ENCODE data around the gene RAET1G.
"Not testable (repeated sequence)": the region's sequence is repeated elsewhere in the genome, so short reads cannot be mapped to it uniquely, and the experiment has no call there.

Gene RAET1G

GRCh38 chr6:149891864-149892263 is 31.1 kb downstream of the RAET1G start:
- not testable (repeated sequence) for DNase-seq

GRCh38 chr6:149891259-149891658 is 31.7 kb downstream of the RAET1G start:
- DNase-seq = no peak

GRCh38 chr6:149890629-149891045 is 32.3 kb downstream of the RAET1G start:
- no peak for DNase-seq

DNA sequence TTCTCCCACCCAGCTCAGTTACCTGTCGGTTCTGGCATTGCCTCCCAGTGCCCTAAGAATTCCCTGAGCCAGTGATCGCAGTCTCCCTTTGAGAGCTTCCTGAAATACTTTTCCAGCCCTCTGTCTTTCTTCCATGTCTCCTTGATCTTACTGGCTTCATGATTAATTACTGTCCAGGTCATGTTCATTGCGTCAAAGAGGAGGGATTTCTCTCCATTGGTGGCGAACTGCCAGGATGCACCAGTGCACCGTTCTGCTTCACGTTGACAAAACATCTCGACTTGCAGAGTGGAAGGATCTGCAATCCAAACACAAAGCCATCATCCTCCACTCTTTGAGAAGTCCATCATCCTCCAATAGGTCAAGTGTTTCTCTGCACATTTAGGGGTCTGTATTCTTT is 33.6 kb downstream of the RAET1G start:
- DNase-seq = no peak

GRCh38 chr6:149888659-149889058 is 34.3 kb downstream of the RAET1G start:
- DNase-seq = no peak

GRCh38 chr6:149888093-149888492 is 34.8 kb downstream of the RAET1G start:
- no peak for DNase-seq

GRCh38 chr6:149887343-149887742 is 35.6 kb downstream of the RAET1G start:
- no peak for DNase-seq

- no peak for DNase-seq
Observed at GRCh38 chr6:149885888-149886287, 37.0 kb downstream of the RAET1G start.

GRCh38 chr6:149884617-149885016 is 38.3 kb downstream of the RAET1G start:
- DNase-seq = no peak

DNA sequence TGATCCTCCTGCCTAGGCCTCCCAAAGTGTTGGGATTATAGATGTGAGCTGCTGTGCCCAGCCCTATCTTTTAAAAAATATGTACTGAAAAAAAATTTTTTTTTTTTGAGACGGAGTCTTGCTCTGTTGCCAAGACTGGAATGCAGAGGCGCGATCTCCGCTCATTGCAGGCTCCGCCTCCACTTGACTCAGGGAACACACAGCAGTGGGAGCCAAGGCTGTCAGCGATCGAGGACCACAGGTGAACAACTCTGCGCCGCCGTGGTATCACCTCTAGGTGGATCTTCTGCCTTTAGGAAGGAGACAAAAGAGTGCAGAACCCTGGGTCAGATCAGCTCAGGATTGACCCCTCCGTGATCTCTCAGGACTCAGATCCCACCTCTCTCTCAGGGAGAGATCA is 38.7 kb downstream of the RAET1G start:
- no peak for DNase-seq

- no peak for DNase-seq
Observed at GRCh38 chr6:149881860-149882259, 41.1 kb downstream of the RAET1G start.

GRCh38 chr6:149881066-149881766 is 41.7 kb downstream of the RAET1G start:
- DNase-seq = no peak

- DNase-seq = no peak
Observed at GRCh38 chr6:149877659-149878058, 45.3 kb downstream of the RAET1G start.

- no peak for DNase-seq
Observed at GRCh38 chr6:149876241-149876933, 46.5 kb downstream of the RAET1G start.

GRCh38 chr6:149872233-149872632 is 50.7 kb downstream of the RAET1G start:
- DNase-seq = no peak

DNA sequence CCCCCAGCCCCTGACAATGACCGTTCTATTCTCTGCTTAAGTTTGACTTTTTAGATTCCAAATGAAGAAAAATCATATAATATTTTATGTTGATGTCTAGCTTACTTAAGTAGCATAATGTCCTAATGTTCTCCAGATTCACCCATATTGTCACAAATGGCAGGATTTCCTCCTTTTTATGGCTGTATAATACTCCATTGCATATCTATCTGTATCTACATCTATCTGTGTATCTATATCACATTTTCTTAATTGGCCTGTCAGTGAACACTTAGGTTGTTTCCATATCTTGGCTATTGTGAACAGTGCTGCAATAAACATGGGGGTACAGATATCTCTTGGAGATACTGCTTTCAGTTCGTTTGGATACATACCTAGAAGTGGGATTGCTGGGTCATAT is 51.7 kb downstream of the RAET1G start:
- no peak for DNase-seq

DNA sequence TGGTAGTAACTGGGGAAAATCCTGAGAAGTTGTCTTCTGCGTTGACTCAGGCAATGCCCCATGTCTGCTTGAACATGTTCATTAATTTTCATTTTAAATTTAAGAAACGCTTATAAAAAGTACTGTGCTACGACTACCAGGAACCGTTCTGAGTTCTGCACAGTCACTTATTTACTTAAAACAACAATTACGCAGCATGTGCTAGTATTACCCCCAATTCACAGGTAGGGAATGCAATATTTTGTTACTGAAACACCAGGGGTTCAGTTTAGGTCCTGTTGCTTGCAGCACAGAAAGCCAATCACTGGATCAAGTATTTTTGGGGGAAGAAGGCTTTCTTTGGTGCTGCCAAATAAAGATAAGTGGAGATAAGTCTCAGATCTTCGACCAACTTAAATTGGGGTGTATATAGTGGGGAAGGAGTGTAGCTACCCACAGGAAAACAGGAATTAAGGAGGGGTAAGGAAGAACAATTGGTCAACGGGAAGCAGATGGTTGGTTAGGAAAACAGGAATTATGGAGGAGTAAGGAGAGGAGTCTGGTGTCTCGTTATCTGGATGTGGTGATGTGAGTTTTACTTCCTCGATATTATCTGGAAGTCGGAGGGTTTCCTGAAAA is 53.5 kb downstream of the RAET1G start:
- no peak for DNase-seq

DNA sequence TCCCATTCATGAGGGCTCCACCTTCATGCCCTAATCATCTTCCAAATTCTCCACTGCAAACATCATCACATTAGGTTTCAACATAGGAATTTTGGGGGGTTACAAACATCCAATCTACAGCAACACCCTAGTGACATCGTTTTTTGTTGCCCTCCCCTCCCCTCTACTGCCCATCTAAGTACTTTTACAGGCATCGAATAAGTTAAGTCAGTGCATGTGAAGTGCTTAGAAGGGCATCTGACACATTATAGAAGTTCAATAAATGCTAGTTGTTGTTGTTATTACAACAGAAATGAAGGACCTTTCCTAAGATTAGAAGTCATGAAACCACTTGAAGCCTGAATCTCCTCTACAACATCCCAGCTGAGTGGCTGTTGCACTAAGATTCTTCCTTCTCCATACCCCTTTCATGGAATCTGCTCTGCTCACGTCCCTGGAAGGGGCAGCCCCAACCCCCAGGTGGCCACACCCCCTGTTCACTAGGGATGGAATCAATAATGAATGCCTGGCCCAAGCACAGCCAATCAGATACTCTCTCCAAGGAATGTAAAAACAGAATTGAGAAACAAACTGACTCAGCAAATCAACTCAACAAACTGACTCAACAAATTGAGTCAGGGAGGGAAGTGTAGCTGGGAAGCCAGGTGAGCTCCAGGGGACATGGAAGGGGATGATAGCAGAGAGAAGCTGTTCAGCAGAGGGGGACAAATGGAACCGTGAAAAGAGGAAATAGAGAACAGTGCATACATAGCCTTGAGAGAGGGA is 54.9 kb downstream of the RAET1G start:
- DNase-seq = no peak

Measured in suppressor macrophage treated with lipopolysaccharide for 4 hours (primary cell).